HEK293 (cell line): ENCODE measurements around the gene OVOL1.

Experiments used
- CTCF ChIA-PET: fragments of 350-600 bp; formaldehyde crosslinking; extraction: SDS; loops from one replicate; lab custom pipeline; 2021; ENCODE audit warnings: antibody characterized with exemption; lab: Yijun Ruan, JAX
- POLR2A ChIA-PET: fragments of 300-600 bp; formaldehyde crosslinking; extraction: SDS; loops from one replicate; lab custom pipeline; 2020; ENCODE audit warnings: antibody characterized with exemption, inconsistent platforms; lab: Yijun Ruan, JAX
- H3K27ac ChIP-seq: fragments of 200-500 bp; sonication (Bioruptor generic); 2 replicates; pipeline ENCODE4 v1.5.1; 2014; ENCODE audit warnings: low read depth, low read length, control low read depth, inconsistent platforms; ENCODE audit errors: extremely low read depth
- H3K36me3 ChIP-seq, 2 experiments: fragments of 200-500 bp in 1 of 2; sonication (Bioruptor generic) in 1 of 2; 1 replicate in 1 of 2; 2 replicates in 1 of 2; pipeline ENCODE4 v1.5.1; 2014 to 2017; ENCODE audit warnings: inconsistent platforms in 2 of 2, low read length in 2 of 2; ENCODE audit not compliant: control insufficient read depth in 2 of 2, insufficient read depth in 1 of 2
- H3K4me1 ChIP-seq: fragments of 200-500 bp; sonication (Bioruptor generic); 2 replicates; pipeline ENCODE4 v1.5.1; 2014; ENCODE audit warnings: mild to moderate bottlenecking, low read length, inconsistent platforms; ENCODE audit not compliant: control insufficient read depth, insufficient read depth
- H3K4me3 ChIP-seq: 2 replicates; pipeline ENCODE4 v1.5.1; 2011; ENCODE audit warnings: low read depth, mild to moderate bottlenecking, control low read depth, low read length, moderate library complexity
- H3K9me3 ChIP-seq: fragments of 200-500 bp; sonication (Bioruptor generic); 2 replicates; pipeline ENCODE4 v1.5.1; 2014; ENCODE audit warnings: low read depth, low read length, inconsistent platforms; ENCODE audit not compliant: control insufficient read depth, insufficient read depth
- GFI1B ChIP-seq: fragments of 450-650 bp; formaldehyde crosslinking; IDR thresholded peaks from 2 replicates; pipeline ENCODE4 v1.5.1; 2016; ENCODE audit warnings: missing biosample characterization, missing genetic modification characterization
- KLF16 ChIP-seq: fragments of 450-650 bp; formaldehyde crosslinking; IDR thresholded peaks from 2 replicates; pipeline ENCODE4 v1.5.1; 2017; ENCODE audit warnings: missing biosample characterization, missing genetic modification characterization
- TCF7L2 ChIP-seq: IDR thresholded peaks from 2 replicates; pipeline ENCODE4 v1.6.1; 2011; ENCODE audit warnings: low read depth, mild to moderate bottlenecking, inconsistent platforms, low read length, moderate library complexity, borderline replicate concordance
- ZBTB17 ChIP-seq: fragments of 450-650 bp; formaldehyde crosslinking; IDR thresholded peaks from 2 replicates; pipeline ENCODE4 v1.5.1; 2016; ENCODE audit warnings: missing biosample characterization, missing genetic modification characterization
- ZBTB20 ChIP-seq: fragments of 450-650 bp; formaldehyde crosslinking; IDR thresholded peaks from 2 replicates; pipeline ENCODE4 v1.5.1; 2016; ENCODE audit warnings: missing biosample characterization, missing genetic modification characterization
- ZBTB8A ChIP-seq: fragments of 450-650 bp; formaldehyde crosslinking; IDR thresholded peaks from 2 replicates; pipeline ENCODE4 v1.5.1; 2016; ENCODE audit warnings: missing biosample characterization, missing genetic modification characterization
- ZNF239 ChIP-seq: fragments of 450-650 bp; formaldehyde crosslinking; IDR thresholded peaks from 2 replicates; pipeline ENCODE4 v1.5.1; 2016; ENCODE audit warnings: missing biosample characterization, missing genetic modification characterization
- ZNF37A ChIP-seq: fragments of 450-650 bp; IDR thresholded peaks from 2 replicates; pipeline ENCODE4 v1.5.1; 2018; ENCODE audit warnings: missing biosample characterization, missing genetic modification characterization
- ZNF48 ChIP-seq: fragments of 450-650 bp; formaldehyde crosslinking; IDR thresholded peaks from 2 replicates; pipeline ENCODE4 v1.5.1; 2016; ENCODE audit warnings: missing biosample characterization, missing genetic modification characterization
- ZNF549 ChIP-seq: fragments of 450-650 bp; IDR thresholded peaks from 2 replicates; pipeline ENCODE4 v1.5.1; 2018; ENCODE audit warnings: missing biosample characterization, missing genetic modification characterization, mild to moderate bottlenecking, inconsistent platforms, moderate library complexity
- ZNF596 ChIP-seq: fragments of 450-650 bp; IDR thresholded peaks from 2 replicates; pipeline ENCODE4 v1.5.0; 2018; ENCODE audit warnings: missing biosample characterization, mild to moderate bottlenecking, missing genetic modification characterization, moderate library complexity
- ZNF629 ChIP-seq: fragments of 450-650 bp; formaldehyde crosslinking; IDR thresholded peaks from 2 replicates; pipeline ENCODE4 v1.5.1; 2017; ENCODE audit warnings: missing biosample characterization, missing genetic modification characterization
- ZNF830 ChIP-seq: fragments of 450-650 bp; IDR thresholded peaks from 2 replicates; pipeline ENCODE4 v1.5.0; 2018; ENCODE audit warnings: missing biosample characterization, missing genetic modification characterization, low read depth, mild to moderate bottlenecking, moderate library complexity
- TF ChIP-seq, protein P1 (sequence below): fragments of 450-650 bp; formaldehyde crosslinking; IDR thresholded peaks from 2 replicates; pipeline ENCODE4 v1.5.1; 2017; ENCODE audit warnings: missing biosample characterization, missing genetic modification characterization
- TF ChIP-seq, protein P2 (sequence below): fragments of 450-650 bp; formaldehyde crosslinking; IDR thresholded peaks from 2 replicates; pipeline ENCODE4 v1.5.1; 2016; ENCODE audit warnings: missing biosample characterization, missing genetic modification characterization
- TF ChIP-seq, protein P3 (sequence below): fragments of 450-650 bp; formaldehyde crosslinking; optimal IDR thresholded peaks from 2 replicates; pipeline ENCODE3; 2016; ENCODE audit warnings: missing biosample characterization, mild to moderate bottlenecking, missing genetic modification characterization
- TF ChIP-seq, protein P4 (sequence below): fragments of 450-650 bp; formaldehyde crosslinking; IDR thresholded peaks from 2 replicates; pipeline ENCODE4 v1.5.1; 2016; ENCODE audit warnings: missing biosample characterization, missing genetic modification characterization, borderline replicate concordance

Gene OVOL1

DNA sequence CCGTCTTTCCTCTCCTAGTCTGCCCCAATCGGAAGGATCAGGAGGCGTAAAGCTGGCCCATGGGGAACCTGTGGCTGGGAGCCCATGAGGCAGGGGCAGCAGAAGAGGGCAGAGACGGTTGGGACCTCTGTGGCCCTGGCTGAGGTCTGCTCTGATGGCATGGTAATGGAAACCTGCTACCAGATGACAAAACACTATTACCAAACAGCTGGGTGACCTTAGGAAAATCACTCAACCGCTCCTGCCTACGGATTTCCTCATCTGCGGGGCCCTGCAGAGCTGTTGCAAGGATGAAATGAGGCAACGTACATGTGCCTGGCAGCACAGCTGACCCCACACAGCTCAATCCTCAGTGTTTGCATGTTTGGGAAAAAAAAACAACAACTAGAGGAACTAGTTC lies 10.7 kb upstream of the OVOL1 start (continued):
- TF ChIP-seq ZNF830 (tag by site-specific recombination): no peak
- TF ChIP-seq, protein P1, sequence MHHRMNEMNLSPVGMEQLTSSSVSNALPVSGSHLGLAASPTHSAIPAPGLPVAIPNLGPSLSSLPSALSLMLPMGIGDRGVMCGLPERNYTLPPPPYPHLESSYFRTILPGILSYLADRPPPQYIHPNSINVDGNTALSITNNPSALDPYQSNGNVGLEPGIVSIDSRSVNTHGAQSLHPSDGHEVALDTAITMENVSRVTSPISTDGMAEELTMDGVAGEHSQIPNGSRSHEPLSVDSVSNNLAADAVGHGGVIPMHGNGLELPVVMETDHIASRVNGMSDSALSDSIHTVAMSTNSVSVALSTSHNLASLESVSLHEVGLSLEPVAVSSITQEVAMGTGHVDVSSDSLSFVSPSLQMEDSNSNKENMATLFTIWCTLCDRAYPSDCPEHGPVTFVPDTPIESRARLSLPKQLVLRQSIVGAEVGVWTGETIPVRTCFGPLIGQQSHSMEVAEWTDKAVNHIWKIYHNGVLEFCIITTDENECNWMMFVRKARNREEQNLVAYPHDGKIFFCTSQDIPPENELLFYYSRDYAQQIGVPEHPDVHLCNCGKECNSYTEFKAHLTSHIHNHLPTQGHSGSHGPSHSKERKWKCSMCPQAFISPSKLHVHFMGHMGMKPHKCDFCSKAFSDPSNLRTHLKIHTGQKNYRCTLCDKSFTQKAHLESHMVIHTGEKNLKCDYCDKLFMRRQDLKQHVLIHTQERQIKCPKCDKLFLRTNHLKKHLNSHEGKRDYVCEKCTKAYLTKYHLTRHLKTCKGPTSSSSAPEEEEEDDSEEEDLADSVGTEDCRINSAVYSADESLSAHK (tag by site-specific recombination): no peak

DNA sequence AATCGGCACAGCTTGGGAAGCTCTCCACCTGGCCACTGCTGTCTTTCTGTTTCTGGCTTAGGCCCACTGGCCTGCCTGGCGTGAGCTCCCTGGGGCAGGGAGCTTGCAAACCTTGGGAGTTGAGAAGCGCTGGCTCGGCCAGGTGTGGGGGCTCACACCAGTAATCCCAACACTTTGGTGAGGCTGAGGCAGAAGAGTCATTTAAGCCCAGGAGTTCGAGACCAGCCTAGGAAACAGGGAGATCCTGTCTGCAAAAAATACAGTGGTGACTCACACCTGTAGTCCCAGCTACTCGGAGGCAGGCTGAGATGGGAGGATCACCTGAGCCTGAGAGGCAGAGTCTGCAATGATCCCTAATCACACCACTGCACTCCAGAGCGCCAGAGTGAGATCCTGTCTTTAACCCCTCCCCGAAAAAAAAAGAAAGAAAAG lies 10.1 kb upstream of the OVOL1 start:
- no peak overlapping the region for H3K27ac ChIP-seq
- CTCF ChIA-PET: interaction anchor here (0.6 to 1.1 kb wide), 3 partner anchors 9 to 83 kb away, joined by 3 read pairs; partner anchors contain the start of gene MUS81

More for the DNA sequence above, 10.1 kb upstream of the OVOL1 start:
- H3K36me3 ChIP-seq: peaks cover 0 to 44% of the 10 kb centered on the region in 2 experiments; a peak in 1 of 3 replicates
- no peak overlapping the region for H3K4me3 ChIP-seq
- H3K9me3 ChIP-seq: no peaks in the 10 kb centered on the region
- TF ChIP-seq ZNF48 (tag by site-specific recombination) (no peak), TCF7L2 (no peak), ZBTB17 (tag by site-specific recombination) (no peak), ZNF37A (tag by site-specific recombination) (no peak), ZNF596 (no peak), ZBTB8A (no peak), ZNF239 (no peak), GFI1B (tag by site-specific recombination) (no peak), ZNF549 (tag by site-specific recombination) (no peak), ZNF629 (tag by site-specific recombination) (no peak), KLF16 (no peak), ZNF830 (tag by site-specific recombination) (no peak), ZBTB20 (tag by site-specific recombination) (no peak)
- TF ChIP-seq, protein P2, sequence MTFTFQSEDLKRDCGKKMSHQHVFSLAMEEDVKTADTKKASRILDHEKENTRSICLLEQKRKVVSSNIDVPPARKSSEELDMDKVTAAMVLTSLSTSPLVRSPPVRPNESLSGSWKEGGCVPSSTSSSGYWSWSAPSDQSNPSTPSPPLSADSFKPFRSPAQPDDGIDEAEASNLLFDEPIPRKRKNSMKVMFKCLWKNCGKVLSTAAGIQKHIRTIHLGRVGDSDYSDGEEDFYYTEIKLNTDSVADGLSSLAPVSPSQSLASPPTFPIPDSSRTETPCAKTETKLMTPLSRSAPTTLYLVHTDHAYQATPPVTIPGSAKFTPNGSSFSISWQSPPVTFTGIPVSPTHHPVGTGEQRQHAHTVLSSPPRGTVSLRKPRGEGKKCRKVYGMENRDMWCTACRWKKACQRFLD (tag by site-specific recombination): no peak
- TF ChIP-seq, protein P3, sequence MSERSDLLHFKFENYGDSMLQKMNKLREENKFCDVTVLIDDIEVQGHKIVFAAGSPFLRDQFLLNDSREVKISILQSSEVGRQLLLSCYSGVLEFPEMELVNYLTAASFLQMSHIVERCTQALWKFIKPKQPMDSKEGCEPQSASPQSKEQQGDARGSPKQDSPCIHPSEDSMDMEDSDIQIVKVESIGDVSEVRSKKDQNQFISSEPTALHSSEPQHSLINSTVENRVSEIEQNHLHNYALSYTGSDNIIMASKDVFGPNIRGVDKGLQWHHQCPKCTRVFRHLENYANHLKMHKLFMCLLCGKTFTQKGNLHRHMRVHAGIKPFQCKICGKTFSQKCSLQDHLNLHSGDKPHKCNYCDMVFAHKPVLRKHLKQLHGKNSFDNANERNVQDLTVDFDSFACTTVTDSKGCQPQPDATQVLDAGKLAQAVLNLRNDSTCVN (tag by site-specific recombination): no peak
- TF ChIP-seq, protein P4, sequence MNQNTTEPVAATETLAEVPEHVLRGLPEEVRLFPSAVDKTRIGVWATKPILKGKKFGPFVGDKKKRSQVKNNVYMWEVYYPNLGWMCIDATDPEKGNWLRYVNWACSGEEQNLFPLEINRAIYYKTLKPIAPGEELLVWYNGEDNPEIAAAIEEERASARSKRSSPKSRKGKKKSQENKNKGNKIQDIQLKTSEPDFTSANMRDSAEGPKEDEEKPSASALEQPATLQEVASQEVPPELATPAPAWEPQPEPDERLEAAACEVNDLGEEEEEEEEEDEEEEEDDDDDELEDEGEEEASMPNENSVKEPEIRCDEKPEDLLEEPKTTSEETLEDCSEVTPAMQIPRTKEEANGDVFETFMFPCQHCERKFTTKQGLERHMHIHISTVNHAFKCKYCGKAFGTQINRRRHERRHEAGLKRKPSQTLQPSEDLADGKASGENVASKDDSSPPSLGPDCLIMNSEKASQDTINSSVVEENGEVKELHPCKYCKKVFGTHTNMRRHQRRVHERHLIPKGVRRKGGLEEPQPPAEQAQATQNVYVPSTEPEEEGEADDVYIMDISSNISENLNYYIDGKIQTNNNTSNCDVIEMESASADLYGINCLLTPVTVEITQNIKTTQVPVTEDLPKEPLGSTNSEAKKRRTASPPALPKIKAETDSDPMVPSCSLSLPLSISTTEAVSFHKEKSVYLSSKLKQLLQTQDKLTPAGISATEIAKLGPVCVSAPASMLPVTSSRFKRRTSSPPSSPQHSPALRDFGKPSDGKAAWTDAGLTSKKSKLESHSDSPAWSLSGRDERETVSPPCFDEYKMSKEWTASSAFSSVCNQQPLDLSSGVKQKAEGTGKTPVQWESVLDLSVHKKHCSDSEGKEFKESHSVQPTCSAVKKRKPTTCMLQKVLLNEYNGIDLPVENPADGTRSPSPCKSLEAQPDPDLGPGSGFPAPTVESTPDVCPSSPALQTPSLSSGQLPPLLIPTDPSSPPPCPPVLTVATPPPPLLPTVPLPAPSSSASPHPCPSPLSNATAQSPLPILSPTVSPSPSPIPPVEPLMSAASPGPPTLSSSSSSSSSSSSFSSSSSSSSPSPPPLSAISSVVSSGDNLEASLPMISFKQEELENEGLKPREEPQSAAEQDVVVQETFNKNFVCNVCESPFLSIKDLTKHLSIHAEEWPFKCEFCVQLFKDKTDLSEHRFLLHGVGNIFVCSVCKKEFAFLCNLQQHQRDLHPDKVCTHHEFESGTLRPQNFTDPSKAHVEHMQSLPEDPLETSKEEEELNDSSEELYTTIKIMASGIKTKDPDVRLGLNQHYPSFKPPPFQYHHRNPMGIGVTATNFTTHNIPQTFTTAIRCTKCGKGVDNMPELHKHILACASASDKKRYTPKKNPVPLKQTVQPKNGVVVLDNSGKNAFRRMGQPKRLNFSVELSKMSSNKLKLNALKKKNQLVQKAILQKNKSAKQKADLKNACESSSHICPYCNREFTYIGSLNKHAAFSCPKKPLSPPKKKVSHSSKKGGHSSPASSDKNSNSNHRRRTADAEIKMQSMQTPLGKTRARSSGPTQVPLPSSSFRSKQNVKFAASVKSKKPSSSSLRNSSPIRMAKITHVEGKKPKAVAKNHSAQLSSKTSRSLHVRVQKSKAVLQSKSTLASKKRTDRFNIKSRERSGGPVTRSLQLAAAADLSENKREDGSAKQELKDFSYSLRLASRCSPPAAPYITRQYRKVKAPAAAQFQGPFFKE: no peak
- POLR2A ChIA-PET: interaction anchor here (0.6 to 2.2 kb wide), 5 partner anchors 43 to 1698 kb away, joined by 3 to 6 read pairs (median 3); partner anchors contain the start of genes KAT5 and RNASEH2C
- H3K4me1 ChIP-seq: no peaks in the 10 kb centered on the region
